Mononuclear cell (primary cell): ENCODE results near the gene ZNF593OS. TPM values are rescaled to one million over a fixed set of nuclear protein-coding genes. Genes with fewer than 3 reads are reported as not detected.

ENCODE experiments used
- H3K27me3 ChIP-seq: 2 replicates; pipeline ENCODE4 v1.6.0; 2011; ENCODE audit warnings: low read length, control low read depth; ENCODE audit not compliant: insufficient read depth
- H3K4me1 ChIP-seq: 2 replicates; pipeline ENCODE4 v1.5.1; 2011; ENCODE audit warnings: mild to moderate bottlenecking, low read length, control low read depth; ENCODE audit not compliant: insufficient read depth
- H3K4me3 ChIP-seq: 2 replicates; pipeline ENCODE4 v1.5.1; 2011; ENCODE audit warnings: mild to moderate bottlenecking, low read length, moderate library complexity
- H3K9me3 ChIP-seq: 2 replicates; pipeline ENCODE4 v1.5.1; 2011; ENCODE audit warnings: low read depth, mild to moderate bottlenecking, control low read depth, low read length
- total RNA-seq: library from RNA; depleted of rRNA; stranded (reverse); fragments of >200 nt; gene quantifications from one replicate; pipeline ENCODE4 v1.2.3, GENCODE V29; 2012

ZNF593OS gene
- total RNA-seq = not detected

DNA sequence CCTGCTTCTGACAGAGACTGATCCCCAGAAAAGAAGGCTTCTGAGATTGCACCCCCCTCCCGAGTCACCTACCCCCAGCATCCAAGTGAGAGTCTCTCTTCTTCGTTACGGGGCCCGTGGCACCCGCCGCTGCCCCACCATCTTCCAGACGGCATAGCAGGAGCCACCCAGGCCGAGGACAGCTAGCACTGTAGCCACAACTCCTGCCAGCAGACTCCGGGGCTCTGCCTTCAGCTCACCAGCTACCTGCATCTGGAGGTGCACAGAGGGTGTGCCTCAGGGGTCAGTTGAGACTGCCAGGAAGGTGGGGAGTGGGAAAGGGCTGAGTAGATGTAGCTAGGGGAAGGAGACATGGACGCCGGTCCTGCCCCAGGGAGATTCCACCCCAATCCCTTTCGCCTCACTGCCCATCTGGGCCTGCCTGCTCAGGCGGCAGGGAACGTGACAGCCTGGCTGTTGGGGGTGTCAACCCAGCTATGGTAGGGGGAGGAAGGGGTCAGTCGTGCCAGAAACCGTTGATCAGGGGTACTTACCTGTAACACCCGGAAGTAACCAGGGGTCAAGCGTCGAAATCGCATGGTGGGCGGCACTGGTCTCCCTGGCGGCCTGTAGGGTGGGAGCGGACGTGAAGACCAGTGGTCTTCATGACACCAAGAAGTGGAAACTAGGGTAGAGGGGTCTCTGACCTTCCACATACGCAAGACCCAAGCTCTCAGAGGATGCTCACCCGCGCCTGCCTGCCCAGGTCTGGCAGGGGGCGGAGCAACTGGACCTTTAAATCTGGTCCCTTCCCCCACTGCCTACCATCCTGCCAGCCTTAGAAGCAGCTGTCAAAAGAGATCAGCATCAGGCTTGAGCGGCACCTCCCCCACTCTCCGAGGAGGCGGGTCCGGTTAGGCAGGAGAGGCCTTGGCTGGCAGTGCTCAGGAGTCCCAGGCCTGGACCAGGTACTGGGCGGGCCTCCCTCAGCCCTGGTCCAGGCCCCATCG lies at the start of gene ZNF593OS:
TSS of gene ZNF593OS (minus strand) at position 749 of the 989 bp plus-strand sequence. CDS start at position 578, 171 bp downstream.
- no peaks in the 10 kb centered on the region for H3K9me3 ChIP-seq
- H3K4me3 ChIP-seq = no peak within 1 kb of the TSS
- no peaks in the 10 kb centered on the region for H3K27me3 ChIP-seq
- H3K4me1 ChIP-seq = peaks cover 16% of the 10 kb centered on the region

DNA sequence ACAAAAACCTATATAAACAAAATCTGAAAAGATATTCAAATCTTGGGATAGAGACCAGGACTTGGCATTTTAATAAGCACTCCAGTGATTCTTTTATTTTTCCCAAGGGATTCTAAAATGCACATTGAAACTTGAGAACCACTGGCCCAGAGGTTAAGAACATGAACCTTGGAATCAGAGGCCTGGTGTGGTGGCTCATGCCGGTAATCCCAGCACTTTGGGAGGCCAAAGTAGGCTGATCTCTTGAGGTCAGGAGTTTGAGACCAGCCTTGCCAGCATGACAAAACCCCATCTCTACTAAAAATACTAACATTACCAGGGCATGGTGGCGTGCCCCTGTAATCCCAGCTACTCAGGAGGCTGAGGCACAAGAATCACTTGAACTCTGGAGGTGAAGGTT lies 49.5 kb upstream of the ZNF593OS start:
- Histone ChIP-seq H3K9me3 (no peaks in the 10 kb centered on the region), H3K4me1 (peaks cover 11% of the 10 kb centered on the region), H3K4me3 (no peak overlapping the region), H3K27me3 (no peaks in the 10 kb centered on the region)

DNA sequence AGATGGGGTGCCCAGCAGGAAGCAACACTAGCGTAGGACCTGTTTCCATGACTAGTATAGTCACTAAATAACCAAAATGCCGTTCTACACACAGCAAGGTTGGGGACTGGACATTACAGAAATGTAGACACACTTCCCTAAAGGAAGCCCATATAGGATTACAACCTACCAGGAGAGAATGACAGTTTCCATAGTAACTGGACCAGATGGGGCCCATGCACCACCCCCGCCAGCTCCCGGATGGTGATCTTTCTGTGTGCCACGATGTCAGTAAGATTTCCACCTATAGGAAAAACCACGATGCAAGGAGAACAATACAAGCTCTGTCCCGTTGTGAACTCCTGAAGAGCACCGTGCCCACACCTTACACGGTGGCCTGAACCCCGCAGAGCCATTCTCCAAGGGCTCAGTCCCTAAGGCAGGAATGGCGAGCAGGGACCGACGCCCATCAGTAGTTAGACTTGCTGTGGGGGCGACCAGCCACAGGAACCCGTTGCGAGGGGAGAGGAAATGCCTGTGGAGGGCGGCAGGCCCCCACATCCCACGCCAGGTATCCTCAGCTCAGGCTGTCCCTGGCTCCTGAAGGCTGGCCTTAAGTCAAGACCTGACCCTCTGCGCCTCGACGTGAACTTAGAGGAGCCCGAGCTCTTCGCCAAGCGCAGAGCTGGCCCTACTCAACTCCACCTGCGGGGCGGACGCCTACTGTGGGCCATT lies 48.7 kb upstream of the ZNF593OS start:
- H3K9me3 ChIP-seq = no peaks in the 10 kb centered on the region
- H3K4me3 ChIP-seq = no peak overlapping the region
- peaks cover 5% of the 10 kb centered on the region for H3K4me1 ChIP-seq
- H3K27me3 ChIP-seq = no peaks in the 10 kb centered on the region

DNA sequence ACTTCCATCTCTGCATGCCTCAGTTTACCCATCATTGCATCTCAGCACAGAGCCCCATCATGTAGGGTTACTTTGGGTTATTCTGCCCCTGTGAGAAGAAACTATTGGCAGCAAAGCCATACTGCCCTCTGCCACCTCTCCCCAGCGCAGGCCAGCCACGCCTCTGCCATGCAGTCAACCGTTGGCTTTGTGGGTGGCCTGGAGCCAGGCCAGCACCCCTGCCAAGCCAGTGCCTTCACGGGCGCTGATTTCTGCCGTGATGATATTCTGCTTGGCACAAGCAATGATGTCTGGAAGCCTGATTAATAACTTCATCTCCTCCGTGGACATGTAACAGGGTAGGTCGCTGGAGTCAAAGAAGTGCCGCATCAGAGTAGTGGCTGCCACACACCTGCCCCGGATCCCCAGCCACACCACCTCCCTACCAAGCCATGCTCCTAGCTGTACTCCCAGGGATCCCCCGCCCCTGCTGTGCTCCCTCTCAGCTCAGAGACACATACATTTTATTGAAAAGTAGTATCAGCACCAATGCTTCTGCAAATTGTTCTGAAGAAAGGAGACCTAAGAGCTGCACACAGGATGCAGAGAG lies 47.4 kb upstream of the ZNF593OS start:
- no peaks in the 10 kb centered on the region for H3K4me1 ChIP-seq
- H3K27me3 ChIP-seq = no peaks in the 10 kb centered on the region
- no peaks in the 10 kb centered on the region for H3K9me3 ChIP-seq
- no peak overlapping the region for H3K4me3 ChIP-seq

DNA sequence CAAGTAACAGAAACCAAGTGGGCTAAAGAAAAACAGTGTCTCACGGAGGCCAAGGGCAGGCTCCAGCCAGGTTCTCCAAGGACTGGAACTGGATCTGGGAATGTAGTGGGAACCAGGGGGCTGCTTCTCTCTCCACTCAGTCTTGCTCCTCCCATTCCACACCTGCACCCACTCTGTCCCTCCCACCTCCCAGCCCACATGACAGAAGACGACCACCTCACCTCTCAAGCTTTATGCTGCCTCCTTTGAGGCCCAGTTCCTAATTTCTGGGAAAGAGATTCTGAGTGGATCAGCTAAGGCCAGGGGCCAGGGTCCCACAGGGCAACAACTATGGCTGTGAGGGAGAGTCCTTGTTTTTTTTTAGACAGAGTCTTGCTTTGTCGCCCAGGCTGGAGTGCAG lies 43.6 kb upstream of the ZNF593OS start:
- Histone ChIP-seq H3K4me1 (no peaks in the 10 kb centered on the region), H3K9me3 (no peaks in the 10 kb centered on the region), H3K4me3 (no peak overlapping the region), H3K27me3 (no peaks in the 10 kb centered on the region)

DNA sequence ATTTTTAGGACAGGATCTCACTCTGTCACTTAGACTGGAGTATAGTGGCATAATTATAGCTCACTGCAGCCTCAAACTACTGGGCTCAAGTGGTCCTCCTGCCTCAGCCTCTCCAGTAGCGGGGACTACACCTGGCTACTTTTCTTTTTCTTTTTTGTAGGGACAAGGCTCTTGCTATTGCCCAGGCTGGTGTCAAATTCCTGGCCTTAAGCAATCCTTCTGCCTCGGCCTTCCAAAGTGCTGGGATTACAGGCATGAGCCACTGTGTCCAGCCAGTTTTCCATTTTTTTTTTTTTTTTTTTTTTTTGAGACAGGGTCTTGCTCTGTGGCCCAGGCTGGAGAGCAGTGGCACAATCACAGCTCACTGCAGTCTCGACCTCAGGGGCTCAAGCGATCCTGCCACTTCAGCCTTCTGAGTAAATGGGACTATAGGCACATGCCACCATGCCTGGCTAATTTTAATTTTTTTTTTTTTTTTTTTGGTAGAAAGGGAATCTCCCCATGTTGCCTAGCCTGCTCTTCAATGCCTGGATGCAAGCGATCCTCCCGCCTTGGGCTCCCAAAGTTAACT lies 41.8 kb upstream of the ZNF593OS start:
- Histone ChIP-seq H3K4me1 (no peaks in the 10 kb centered on the region), H3K27me3 (no peaks in the 10 kb centered on the region), H3K4me3 (no peak overlapping the region), H3K9me3 (no peaks in the 10 kb centered on the region)

DNA sequence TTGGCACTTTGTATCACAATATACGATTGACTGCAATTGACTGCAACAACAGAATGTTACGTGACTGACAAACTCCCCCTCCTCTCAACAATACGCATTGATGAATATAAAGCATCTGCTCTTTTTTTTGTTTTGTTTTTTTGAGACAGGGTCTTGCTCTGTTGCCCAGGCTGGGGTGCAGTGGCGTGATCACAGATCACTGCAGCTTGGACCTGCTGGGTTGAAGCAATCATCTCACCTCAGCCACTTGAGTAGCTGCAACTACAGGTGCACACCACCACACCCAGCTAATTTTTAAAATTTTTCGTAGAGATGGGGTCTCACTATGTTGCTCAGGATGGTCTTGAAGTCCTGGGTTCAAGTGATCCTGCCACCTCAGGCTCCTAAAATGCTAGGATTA lies 41.1 kb upstream of the ZNF593OS start:
- Histone ChIP-seq H3K9me3 (no peaks in the 10 kb centered on the region), H3K27me3 (no peaks in the 10 kb centered on the region), H3K4me3 (no peak overlapping the region), H3K4me1 (no peaks in the 10 kb centered on the region)

DNA sequence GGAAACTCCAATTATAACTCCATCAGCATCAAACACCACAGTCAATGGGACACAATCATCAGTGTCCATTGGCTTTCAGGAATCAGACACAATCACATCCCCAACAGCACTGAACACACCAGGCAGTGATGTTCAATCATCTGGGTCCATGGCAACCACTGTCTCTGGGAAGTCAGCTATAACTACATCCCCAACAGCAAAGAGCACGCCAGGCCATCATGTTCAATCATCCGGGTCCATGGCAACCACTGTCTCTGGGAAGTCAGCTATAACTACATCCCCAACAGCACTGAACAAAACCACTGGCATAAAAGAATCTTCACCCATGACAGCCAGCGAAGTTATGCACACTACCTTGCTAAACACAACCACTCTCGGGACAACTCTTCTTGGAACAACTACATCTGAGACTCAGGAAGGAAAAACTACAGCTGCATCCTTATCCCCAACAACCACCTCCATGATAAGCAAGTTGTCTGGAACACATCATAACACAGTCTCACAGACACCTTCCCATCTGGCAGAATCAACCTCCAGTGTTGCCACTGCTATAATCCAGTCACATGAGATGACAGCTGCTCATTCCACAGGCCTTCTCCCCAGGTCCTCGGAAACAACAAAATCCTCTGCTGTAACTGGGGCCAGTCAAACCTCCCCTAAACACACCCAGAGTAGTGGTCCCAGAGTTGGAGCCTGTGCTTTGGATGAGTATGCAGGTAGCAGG lies 38.7 kb upstream of the ZNF593OS start:
- no peaks in the 10 kb centered on the region for H3K9me3 ChIP-seq
- no peaks in the 10 kb centered on the region for H3K27me3 ChIP-seq
- H3K4me1 ChIP-seq = no peaks in the 10 kb centered on the region
- no peak overlapping the region for H3K4me3 ChIP-seq

DNA sequence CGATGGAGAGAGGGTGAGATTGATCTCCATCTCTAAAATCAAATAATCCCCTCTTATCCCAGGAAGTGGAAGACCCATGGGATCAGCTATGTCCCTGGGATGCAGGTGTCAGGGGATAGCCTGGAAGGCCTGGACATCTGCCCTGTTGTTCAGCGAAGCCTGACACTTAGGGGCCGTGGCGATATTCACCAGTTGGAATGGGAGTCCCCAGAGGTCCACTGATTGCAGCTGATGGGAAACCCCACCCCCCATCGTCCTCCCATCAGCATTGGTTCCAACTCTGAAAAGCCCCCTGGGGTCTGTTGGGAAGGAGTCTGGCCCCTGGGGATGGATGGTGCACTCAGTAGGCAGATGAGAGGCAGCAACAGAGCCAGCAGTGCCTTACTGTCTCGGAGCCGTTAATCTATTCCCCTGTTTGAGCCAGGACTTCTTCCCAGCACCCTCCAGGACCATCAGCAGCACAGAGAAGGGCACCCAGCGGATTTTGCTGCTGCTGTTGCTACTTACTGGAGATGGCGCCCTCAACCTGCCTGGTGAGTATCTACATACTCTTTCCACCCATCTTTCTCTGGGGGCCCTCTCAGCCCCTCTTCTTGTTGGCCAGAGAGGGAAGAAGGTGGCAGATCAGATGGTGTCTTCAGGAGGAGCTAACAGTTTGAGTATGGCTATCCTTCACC lies 32.1 kb upstream of the ZNF593OS start:
- Histone ChIP-seq H3K27me3 (no peaks in the 10 kb centered on the region), H3K4me1 (peaks cover 12% of the 10 kb centered on the region), H3K9me3 (no peaks in the 10 kb centered on the region), H3K4me3 (no peak overlapping the region)

DNA sequence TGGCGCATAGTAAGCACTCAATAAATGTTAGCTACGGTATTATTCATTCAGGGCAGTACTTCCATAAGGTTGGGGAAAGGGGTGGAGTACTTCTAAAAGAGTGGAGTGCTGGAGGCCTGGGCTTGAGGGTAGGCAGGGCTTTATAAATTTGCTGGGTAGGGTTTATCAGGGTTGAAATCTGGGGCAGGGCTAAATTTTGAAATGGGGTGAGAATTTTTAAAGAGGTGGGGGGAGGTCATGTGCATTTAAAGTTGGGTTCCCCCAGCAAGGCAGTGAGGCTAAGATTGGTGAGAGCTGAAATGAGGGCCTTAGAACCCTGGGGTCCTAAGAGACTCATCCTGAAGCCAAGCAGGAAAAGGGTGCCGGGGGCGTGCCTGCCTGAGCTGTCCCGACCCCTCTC lies 28.8 kb upstream of the ZNF593OS start:
- no peaks in the 10 kb centered on the region for H3K9me3 ChIP-seq
- no peak overlapping the region for H3K4me3 ChIP-seq
- H3K4me1 ChIP-seq = peaks cover 12% of the 10 kb centered on the region
- no peaks in the 10 kb centered on the region for H3K27me3 ChIP-seq

DNA sequence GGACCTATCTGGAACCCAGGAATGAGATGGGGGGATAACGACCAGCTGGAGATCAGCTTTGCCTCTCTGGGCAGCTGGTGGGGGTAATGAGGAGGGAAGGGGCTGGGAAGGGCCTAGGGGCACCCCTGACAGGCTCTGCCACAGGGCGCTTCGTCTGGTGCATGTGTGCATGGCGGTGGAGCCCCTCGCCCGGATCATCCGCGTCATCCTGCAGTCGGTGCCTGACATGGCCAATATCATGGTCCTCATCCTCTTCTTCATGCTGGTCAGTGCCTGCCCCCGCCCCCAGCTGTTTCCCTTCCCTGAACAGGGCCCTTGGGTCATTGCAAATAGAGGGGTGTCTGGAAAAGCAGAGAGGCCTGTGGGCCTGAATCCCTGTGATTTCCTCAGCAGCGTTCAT lies 26.2 kb upstream of the ZNF593OS start:
- peaks cover 12% of the 10 kb centered on the region for H3K4me1 ChIP-seq
- H3K9me3 ChIP-seq = no peaks in the 10 kb centered on the region
- no peaks in the 10 kb centered on the region for H3K27me3 ChIP-seq
- H3K4me3 ChIP-seq = no peak overlapping the region

DNA sequence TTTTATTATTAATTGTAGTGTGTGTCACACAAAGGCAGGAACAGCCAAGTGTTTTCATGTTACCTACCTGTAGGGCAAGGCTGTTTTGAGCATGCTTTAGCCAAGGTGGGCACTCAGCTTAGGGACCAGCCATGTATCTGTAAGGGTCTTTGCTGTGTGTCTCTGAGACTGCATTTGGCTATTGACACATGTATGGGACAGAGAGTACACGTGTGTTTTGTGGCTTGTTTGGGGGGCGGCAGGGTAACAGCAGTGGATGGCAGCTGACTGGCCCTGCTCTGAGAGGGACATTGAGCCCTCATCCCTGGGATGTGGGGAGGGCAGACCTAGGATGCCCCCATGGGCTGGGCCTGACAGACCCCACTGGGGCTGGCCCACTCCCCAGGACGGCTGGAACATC lies 25.7 kb upstream of the ZNF593OS start:
- Histone ChIP-seq H3K27me3 (no peaks in the 10 kb centered on the region), H3K4me1 (peaks cover 7% of the 10 kb centered on the region), H3K9me3 (no peaks in the 10 kb centered on the region), H3K4me3 (no peak overlapping the region)

DNA sequence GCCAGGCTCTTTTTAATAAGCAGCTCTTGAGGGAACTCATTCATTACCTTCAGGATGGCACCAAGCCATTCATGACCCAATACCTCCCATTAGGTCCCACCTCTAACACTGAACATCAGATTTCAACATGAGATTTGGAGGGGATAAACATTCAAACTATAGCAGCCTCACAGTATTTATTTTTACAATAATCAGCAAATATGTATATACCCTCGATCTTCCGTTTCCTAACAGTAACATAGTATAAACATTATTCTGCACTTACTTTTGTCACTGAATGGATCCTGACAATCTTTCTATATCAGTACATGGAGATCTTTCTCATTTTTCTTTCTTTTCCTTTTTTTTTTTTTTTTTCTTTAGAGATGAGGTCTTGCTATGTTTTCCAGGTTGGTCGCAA lies 24.2 kb upstream of the ZNF593OS start:
- H3K4me3 ChIP-seq = no peak overlapping the region
- no peaks in the 10 kb centered on the region for H3K9me3 ChIP-seq
- no peaks in the 10 kb centered on the region for H3K27me3 ChIP-seq
- no peaks in the 10 kb centered on the region for H3K4me1 ChIP-seq

DNA sequence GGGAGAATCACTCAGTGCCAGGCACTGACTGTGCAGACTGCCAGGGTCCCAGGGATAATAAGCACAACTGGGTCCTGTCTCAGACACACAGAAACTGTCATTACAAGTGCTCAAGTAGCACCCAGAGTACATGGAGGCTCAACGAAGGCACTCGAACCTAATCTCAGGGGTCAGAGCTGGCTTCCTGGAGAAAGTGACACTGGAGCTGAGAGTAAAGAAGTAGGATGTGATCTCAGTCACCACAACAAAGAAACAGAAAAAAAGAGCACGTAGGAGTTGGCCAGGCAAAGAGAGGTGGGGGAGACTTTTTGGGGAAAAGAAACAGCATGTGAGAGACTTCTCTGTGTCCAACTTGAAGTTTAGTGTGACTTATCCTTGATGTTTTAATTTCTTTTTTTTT lies 20.1 kb upstream of the ZNF593OS start:
- H3K27me3 ChIP-seq = no peaks in the 10 kb centered on the region
- no peak overlapping the region for H3K4me3 ChIP-seq
- H3K9me3 ChIP-seq = no peaks in the 10 kb centered on the region
- no peaks in the 10 kb centered on the region for H3K4me1 ChIP-seq
